ENCODE measurements around the gene MEAK7. TPM values are rescaled to one million over a fixed set of nuclear protein-coding genes. Genes with fewer than 3 reads are reported as not detected.

MEAK7 gene
- total and polyA plus RNA-seq, 2 of the 4 experiments (the other 2 are of a cell fraction), result 27.4 to 39.0 TPM

GRCh38 chr16:84467709-84468108 lies 36.8 kb downstream of the MEAK7 start:
- in situ Hi-C loops (cut with MboI; ENCODE audit: low sequenced_read_pairs), result no loop called here
- H3K36me3 ChIP-seq (ENCODE audit: control insufficient read depth, insufficient read depth, low read length), result peaks cover 15% of the 10 kb centered on the region

More at GRCh38 chr16:84467709-84468108, 36.8 kb downstream of the MEAK7 start:
- ATAC-seq (ENCODE audit: low read depth), result no peak
- H3K4ac ChIP-seq (ENCODE audit: low read depth, low read length), result no peak overlapping the region
- H4K8ac ChIP-seq (ENCODE audit: low read depth in 2 of 2, low read length in 2 of 2), result no peak overlapping the region
- no peaks in the 10 kb centered on the region for H3K4me1 ChIP-seq (ENCODE audit: control insufficient read depth, insufficient read depth, low read length)
- no peak overlapping the region for H3K18ac ChIP-seq (ENCODE audit: low read depth, low read length)
- no peak overlapping the region for H3K4me2 ChIP-seq (ENCODE audit: low read depth, low read length)
- H3K4me3 ChIP-seq (ENCODE audit: insufficient read depth, low read depth, low read length), result no peak overlapping the region
- no peaks in the 10 kb centered on the region for H3K27me3 ChIP-seq (ENCODE audit: control insufficient read depth, insufficient read depth, low read length)
- no peak overlapping the region for H3K9ac ChIP-seq (ENCODE audit: low read depth, low read length)
- no peak overlapping the region for H2AK9ac ChIP-seq (replicated peaks; ENCODE audit: low read depth, low read length, poor library complexity)
- H2BK15ac ChIP-seq (ENCODE audit: low read depth, low read length), result no peak overlapping the region
- H2BK20ac ChIP-seq (ENCODE audit: low read depth, low read length), result no peak overlapping the region
- CTCF ChIA-PET, result no interaction called here
- 0 out of 2 replicates have a peak, but pooled peaks cover 5% of the 10 kb centered on the region for H3K9me1 ChIP-seq (ENCODE audit: insufficient read depth, low read length)
- peaks cover 5% of the 10 kb centered on the region; the same call in 1 of the 2 replicates for H4K20me1 ChIP-seq (ENCODE audit: insufficient read depth, low read length)
- peaks cover 17 to 52% of the 10 kb centered on the region in 2 experiments for H3K79me1 ChIP-seq (ENCODE audit: low read depth in 1 of 2, low read length in 2 of 2)
- POLR2A ChIA-PET (ENCODE audit: unreplicated experiment), result no interaction called here
- no peak overlapping the region for H2AK5ac ChIP-seq (ENCODE audit: low read depth, low read length)
- intact Hi-C loops (cut with micrococcal nuclease), result no loop called here
- no peak overlapping the region for H2AFZ ChIP-seq (replicated peaks; ENCODE audit: low read length, poor library complexity)
- H2BK120ac ChIP-seq (ENCODE audit: low read depth, low read length), result no peak overlapping the region
- no TSS peak for BruUV-seq (replicated peaks)
- H3K23ac ChIP-seq (ENCODE audit: low read depth, low read length), result no peak overlapping the region
- no peak overlapping the region for H3K27ac ChIP-seq (ENCODE audit: insufficient read depth, low read length)
- H3K14ac ChIP-seq (replicated peaks; ENCODE audit: low read depth, low read length), result no peak overlapping the region
- H2BK5ac ChIP-seq (ENCODE audit: low read depth, low read length, poor library complexity, severe bottlenecking), result no peak overlapping the region
- peaks cover 10% of the 10 kb centered on the region for H3K9me3 ChIP-seq (ENCODE audit: control insufficient read depth, insufficient read depth, low read length)
- DNase-seq, result no peak
- H3K56ac ChIP-seq (ENCODE audit: extremely low read depth, insufficient read depth, low read length), result no peak overlapping the region
- no peak overlapping the region for H4K91ac ChIP-seq (ENCODE audit: insufficient read depth, low read depth, low read length)
- no peak for TF ChIP-seq ELK1 (IDR thresholded peaks at IDR 0.05; ENCODE audit: borderline replicate concordance, low read depth, low read length)
- no peak for TF ChIP-seq RAD21 (IDR thresholded peaks at IDR 0.05; ENCODE audit: low read length)
- no peak for TF ChIP-seq POLR2A (IDR thresholded peaks at IDR 0.05; ENCODE audit: low read depth, low read length)
- no peak for TF ChIP-seq CEBPB (IDR thresholded peaks at IDR 0.05; ENCODE audit: low read depth, low read length)
- TF ChIP-seq MXI1 (IDR thresholded peaks at IDR 0.05; ENCODE audit: borderline replicate concordance, low read depth, low read length), result no peak
- no peak for TF ChIP-seq SMC3 (IDR thresholded peaks at IDR 0.05; ENCODE audit: low read depth, low read length)
- no peak for TF ChIP-seq RFX5 (IDR thresholded peaks at IDR 0.05; ENCODE audit: low read depth, low read length)
- no peak for TF ChIP-seq NFE2L2 (IDR thresholded peaks at IDR 0.05; ENCODE audit: low read depth, low read length)
- dilution Hi-C loops (cut with HindIII; ENCODE audit: low sequenced_read_pairs, unreplicated experiment), result no loop called here
- H4K5ac ChIP-seq (ENCODE audit: low read depth, low read length), result no peak overlapping the region
